SU-DHL-6 (cell line): ENCODE measurements around the gene BET1L.
"Not testable (repeated sequence)": the region's sequence is repeated elsewhere in the genome, so short reads cannot be mapped to it uniquely, and the experiment has no call there.

Source experiments
- H2AFZ ChIP-seq: fragments of 200-600 bp; sonication (generic); 2 replicates; pipeline ENCODE4 v1.6.1; 2014; ENCODE audit warnings: low read depth, mild to moderate bottlenecking, moderate library complexity, mixed read lengths, antibody characterized with exemption, low read length; ENCODE audit not compliant: severe bottlenecking
- H3F3A ChIP-seq: fragments of 200-600 bp; shearing (Covaris generic); 2 replicates; pipeline ENCODE4 v1.6.0; 2016; ENCODE audit warnings: antibody characterized with exemption, mild to moderate bottlenecking; ENCODE audit not compliant: insufficient read depth
- H3K27ac ChIP-seq: fragments of 200-600 bp; sonication (generic); 2 replicates; pipeline ENCODE4 v1.5.1; 2016; ENCODE audit warnings: low read depth, mild to moderate bottlenecking, low read length, moderate library complexity, mixed read lengths
- H3K27me3 ChIP-seq: fragments of 200-600 bp; sonication (generic), shearing (Covaris generic); 2 replicates; pipeline ENCODE4 v1.6.0; 2014; ENCODE audit warnings: mild to moderate bottlenecking, low read length
- H3K36me3 ChIP-seq: fragments of 200-600 bp; sonication (generic); 2 replicates; pipeline ENCODE4 v1.6.1; 2014; ENCODE audit warnings: mild to moderate bottlenecking, low read length, mixed read lengths
- H3K4me2 ChIP-seq: fragments of 300-600, 200-600 bp; shearing (Covaris generic), sonication (generic); 2 replicates; pipeline ENCODE4 v1.6.0; 2014; ENCODE audit warnings: low read length, low read depth, mild to moderate bottlenecking; ENCODE audit not compliant: poor library complexity, severe bottlenecking
- H3K4me3 ChIP-seq: fragments of 200-600 bp; sonication (generic); 2 replicates; pipeline ENCODE4 v1.5.1; 2014; ENCODE audit warnings: antibody characterized with exemption, low read length, mild to moderate bottlenecking, mixed read lengths; ENCODE audit not compliant: insufficient read depth, poor library complexity, severe bottlenecking
- H3K79me2 ChIP-seq: fragments of 200-600 bp; sonication (generic); 2 replicates; pipeline ENCODE4 v1.6.1; 2014; ENCODE audit warnings: mild to moderate bottlenecking, low read length, moderate library complexity; ENCODE audit not compliant: insufficient read depth
- H3K9ac ChIP-seq: fragments of 200-600 bp; sonication (generic); 2 replicates; pipeline ENCODE4 v1.7.0; 2014; ENCODE audit warnings: mild to moderate bottlenecking, low read length
- H3K9me2 ChIP-seq: fragments of 200-600 bp; sonication (generic); replicated peaks from 2 replicates; pipeline ENCODE4 v1.6.1; 2014; ENCODE audit warnings: low read length; ENCODE audit not compliant: insufficient read depth
- H3K9me3 ChIP-seq: fragments of 200-600 bp; sonication (generic); 2 replicates; pipeline ENCODE4 v1.6.1; 2014; ENCODE audit warnings: low read length, mixed read lengths; ENCODE audit not compliant: insufficient read depth
- H4K20me1 ChIP-seq: fragments of 200-600 bp; sonication (generic); 2 replicates; pipeline ENCODE4 v1.6.1; 2014; ENCODE audit warnings: low read depth, mild to moderate bottlenecking, antibody characterized with exemption, low read length, moderate library complexity, mixed read lengths
- CTCF ChIP-seq: fragments of 200-600 bp; sonication (generic); IDR thresholded peaks from one replicate; pipeline ENCODE4 v1.5.1; 2017; ENCODE audit warnings: antibody characterized with exemption, mild to moderate bottlenecking, low read length, moderate library complexity; ENCODE audit not compliant: insufficient read depth, poor library complexity, severe bottlenecking
- EZH2phosphoT487 ChIP-seq: fragments of 200-600 bp; sonication (generic), shearing (Covaris generic); conservative IDR thresholded peaks from 2 replicates; pipeline ENCODE4 v1.6.1; 2018; ENCODE audit warnings: mild to moderate bottlenecking, antibody characterized with exemption, low read length, moderate library complexity, mixed read lengths

BET1L gene

GRCh38 chr11:249062-249461, 41.9 kb upstream of the BET1L start:
- Histone ChIP-seq H3K9me2 (no peaks in the 10 kb centered on the region), H3K27ac (no peak overlapping the region), H3K36me3 (peaks cover 42% of the 10 kb centered on the region), H3K4me3 (no peak overlapping the region), H4K20me1 (no peaks in the 10 kb centered on the region), H3K9ac (no peak overlapping the region), H3F3A (no peaks in the 10 kb centered on the region), H2AFZ (no peak overlapping the region), H3K79me2 (no peaks in the 10 kb centered on the region), H3K9me3 (no peaks in the 10 kb centered on the region), H3K27me3 (no peaks in the 10 kb centered on the region), H3K4me2 (no peak overlapping the region)
- TF ChIP-seq CTCF (no peak), EZH2phosphoT487 (no peak)

- Histone ChIP-seq H3K36me3 (peaks cover 50% of the 10 kb centered on the region), H3K9me2 (no peaks in the 10 kb centered on the region), H2AFZ (no peak overlapping the region), H3K27ac (no peak overlapping the region), H3K4me3 (no peak overlapping the region), H3K79me2 (peaks cover 17% of the 10 kb centered on the region), H4K20me1 (no peaks in the 10 kb centered on the region; the same call in 1 of the 2 replicates), H3K9ac (no peak overlapping the region), H3F3A (0 out of 2 replicates have a peak, but pooled peaks cover 3% of the 10 kb centered on the region), H3K4me2 (no peak overlapping the region), H3K27me3 (no peaks in the 10 kb centered on the region), H3K9me3 (no peaks in the 10 kb centered on the region)
- TF ChIP-seq EZH2phosphoT487 (no peak), CTCF (no peak)
These were observed 37.2 kb upstream of the BET1L start for GRCh38 chr11:244376-244775.

- Histone ChIP-seq H3K4me2 (no peak overlapping the region), H3K27ac (no peak overlapping the region)
These were observed 34.4 kb upstream of the BET1L start for GRCh38 chr11:241634-242033.

GRCh38 chr11:240315-240714, 33.1 kb upstream of the BET1L start:
- peaks cover 11% of the 10 kb centered on the region for H3F3A ChIP-seq

More at GRCh38 chr11:241634-242033, 34.4 kb upstream of the BET1L start:
- TF ChIP-seq EZH2phosphoT487, result no peak
- peaks cover 9% of the 10 kb centered on the region for H3F3A ChIP-seq
- no peaks in the 10 kb centered on the region for H3K9me3 ChIP-seq
- no peak overlapping the region for H3K9ac ChIP-seq
- peaks cover 43% of the 10 kb centered on the region for H3K79me2 ChIP-seq
- no peaks in the 10 kb centered on the region for H3K27me3 ChIP-seq
- no peak overlapping the region for H2AFZ ChIP-seq
- no peak overlapping the region for H3K4me3 ChIP-seq
- H3K36me3 ChIP-seq, result peaks cover 33% of the 10 kb centered on the region
- no peaks in the 10 kb centered on the region for H3K9me2 ChIP-seq
- H4K20me1 ChIP-seq, result peaks cover 4% of the 10 kb centered on the region; the same call in 1 of the 2 replicates

GRCh38 chr11:238346-238745, 31.1 kb upstream of the BET1L start:
- peak overlapping the region; percentile 95 for H3K9ac ChIP-seq
- H3K27ac ChIP-seq, result not testable (repeated sequence)

More at GRCh38 chr11:240315-240714, 33.1 kb upstream of the BET1L start:
- Histone ChIP-seq H3K27ac (no peak overlapping the region), H3K9me2 (no peaks in the 10 kb centered on the region), H2AFZ (no peak overlapping the region), H3K4me2 (no peak overlapping the region), H3K27me3 (no peaks in the 10 kb centered on the region), H4K20me1 (peaks cover 4% of the 10 kb centered on the region; the same call in 1 of the 2 replicates), H3K9me3 (no peaks in the 10 kb centered on the region), H3K36me3 (peaks cover 25% of the 10 kb centered on the region; the same call in 1 of the 2 replicates), H3K79me2 (peaks cover 43% of the 10 kb centered on the region), H3K4me3 (no peak overlapping the region), H3K9ac (no peak overlapping the region)
- no peak for TF ChIP-seq CTCF
- TF ChIP-seq EZH2phosphoT487, result no peak

More at GRCh38 chr11:238346-238745, 31.1 kb upstream of the BET1L start:
- Histone ChIP-seq H3K36me3 (peaks cover 14% of the 10 kb centered on the region; the same call in 1 of the 2 replicates), H3K4me2 (peak overlapping the region; percentile 78), H3K79me2 (peaks cover 43% of the 10 kb centered on the region), H3F3A (peaks cover 11% of the 10 kb centered on the region)
- not testable (repeated sequence) for H3K4me3 ChIP-seq, H2AFZ ChIP-seq, H3K27me3 ChIP-seq, H3K9me2 ChIP-seq, H3K9me3 ChIP-seq, H4K20me1 ChIP-seq
